Hematopoietic multipotent progenitor cell treated with erythropoietin and hydrocortisone succinate and interleukin-3 and kit ligand, for 15 days (in vitro differentiated cells): Measurements from ENCODE around the gene ADM5.

Source experiments
- DNase-seq: peaks from one replicate; pipeline ENCODE4 v3.0.0-alpha.2; 2015; ENCODE audit warnings: low spot score

Gene ADM5

GRCh38 chr19:49658566-49659442 lies 30.6 kb upstream of the ADM5 start:
- DNase-seq, result no peak

- DNase-seq, result no peak
These were observed 28.9 kb upstream of the ADM5 start for GRCh38 chr19:49660338-49660961.

- no peak for DNase-seq
These were observed 27.4 kb upstream of the ADM5 start for GRCh38 chr19:49662011-49662410.

GRCh38 chr19:49663224-49663623 lies 26.2 kb upstream of the ADM5 start:
- DNase-seq, result no peak

- peak; percentile 89 for DNase-seq
These were observed 25.0 kb upstream of the ADM5 start for GRCh38 chr19:49664171-49665035.

GRCh38 chr19:49665036-49665350 lies 24.4 kb upstream of the ADM5 start:
- no peak for DNase-seq

GRCh38 chr19:49665351-49666119 lies 23.9 kb upstream of the ADM5 start, which contains the start of the genes BCL2L12 and IRF3:
TSS of gene BCL2L12 (plus strand) at chr19:49665933. CDS start at chr19:49666693, 760 bp downstream.
TSS of gene IRF3 (minus strand) at chr19:49665857. CDS start at chr19:49664838, 1,019 bp downstream.
- peak; percentile 99 for DNase-seq

GRCh38 chr19:49666120-49666444 lies 23.3 kb upstream of the ADM5 start:
- DNase-seq, result no peak

- DNase-seq, result no peak
These were observed 21.9 kb upstream of the ADM5 start for GRCh38 chr19:49667473-49667872.

- no peak for DNase-seq
These were observed 19.9 kb upstream of the ADM5 start for GRCh38 chr19:49669516-49669915.

GRCh38 chr19:49672131-49672919 lies 17.1 kb upstream of the ADM5 start:
- DNase-seq, result peak; percentile 72

GRCh38 chr19:49676136-49676783 lies 13.1 kb upstream of the ADM5 start:
- no peak for DNase-seq

GRCh38 chr19:49676784-49677230 lies 12.6 kb upstream of the ADM5 start:
- DNase-seq, result peak; percentile 100

- no peak for DNase-seq
These were observed 12.0 kb upstream of the ADM5 start, which contains the start of gene PRMT1 for GRCh38 chr19:49677231-49677900. TSS of gene PRMT1 (plus strand) at chr19:49677271. CDS start at chr19:49677281, 10 bp downstream.

GRCh38 chr19:49677901-49678674 lies 11.3 kb upstream of the ADM5 start:
- peak; percentile 80 for DNase-seq

- no peak for DNase-seq
These were observed 10.2 kb upstream of the ADM5 start for GRCh38 chr19:49678985-49679770.

GRCh38 chr19:49679771-49680413 lies 9.5 kb upstream of the ADM5 start:
- no peak for DNase-seq
